HG02943 (cell line): ENCODE measurements around the gene DUSP16.

Experiments used
- ATAC-seq: cut with Tn5 transposase; IDR thresholded peaks from one replicate; pipeline ENCODE4 v1.9.1; 2021; ENCODE audit warnings: mild to moderate bottlenecking, low read depth, moderate library complexity; ENCODE audit not compliant: unreplicated experiment

The DUSP16 gene

GRCh38 chr12:12550277-12550676 is 12.4 kb downstream of the DUSP16 start:
- ATAC-seq: no peak

- no peak for ATAC-seq
Observed at GRCh38 chr12:12549426-12549825, 13.2 kb downstream of the DUSP16 start.

GRCh38 chr12:12548713-12549112 is 13.9 kb downstream of the DUSP16 start:
- ATAC-seq: no peak

GRCh38 chr12:12546314-12546772 is 16.3 kb downstream of the DUSP16 start:
- ATAC-seq: no peak

GRCh38 chr12:12543959-12544358 is 18.7 kb downstream of the DUSP16 start:
- ATAC-seq: no peak

GRCh38 chr12:12542964-12543363 is 19.7 kb downstream of the DUSP16 start:
- ATAC-seq: no peak

- ATAC-seq: no peak
Observed at GRCh38 chr12:12542286-12542685, 20.4 kb downstream of the DUSP16 start.

GRCh38 chr12:12541782-12542181 is 20.9 kb downstream of the DUSP16 start:
- no peak for ATAC-seq

- ATAC-seq: no peak
Observed at GRCh38 chr12:12540261-12541013, 22.2 kb downstream of the DUSP16 start.

GRCh38 chr12:12539028-12539810 is 23.4 kb downstream of the DUSP16 start:
- ATAC-seq: no peak

- ATAC-seq: no peak
Observed at GRCh38 chr12:12538535-12538934, 24.1 kb downstream of the DUSP16 start.

- no peak for ATAC-seq
Observed at GRCh38 chr12:12537421-12537820, 25.2 kb downstream of the DUSP16 start.

GRCh38 chr12:12534975-12535374 is 27.7 kb downstream of the DUSP16 start:
- no peak for ATAC-seq

GRCh38 chr12:12534166-12534866 is 28.3 kb downstream of the DUSP16 start:
- no peak for ATAC-seq

GRCh38 chr12:12533238-12533829 is 29.3 kb downstream of the DUSP16 start:
- ATAC-seq: no peak

- ATAC-seq: no peak
Observed at GRCh38 chr12:12531194-12531593, 31.5 kb downstream of the DUSP16 start.

GRCh38 chr12:12529783-12530421 is 32.8 kb downstream of the DUSP16 start:
- no peak for ATAC-seq

GRCh38 chr12:12528361-12529270 is 34.0 kb downstream of the DUSP16 start:
- ATAC-seq: no peak

GRCh38 chr12:12527820-12528296 is 34.8 kb downstream of the DUSP16 start:
- ATAC-seq: no peak
